ENCODE data around the gene PLA2G6. TPM values are rescaled to one million over a fixed set of nuclear protein-coding genes. Genes with fewer than 3 reads are reported as not detected.

PLA2G6 gene
- total and polyA plus RNA-seq, 2 of the 13 experiments (the other 11 are each of a cell fraction or from before 2014, with no cell fraction given), result 4.8 to 11.5 TPM

DNA sequence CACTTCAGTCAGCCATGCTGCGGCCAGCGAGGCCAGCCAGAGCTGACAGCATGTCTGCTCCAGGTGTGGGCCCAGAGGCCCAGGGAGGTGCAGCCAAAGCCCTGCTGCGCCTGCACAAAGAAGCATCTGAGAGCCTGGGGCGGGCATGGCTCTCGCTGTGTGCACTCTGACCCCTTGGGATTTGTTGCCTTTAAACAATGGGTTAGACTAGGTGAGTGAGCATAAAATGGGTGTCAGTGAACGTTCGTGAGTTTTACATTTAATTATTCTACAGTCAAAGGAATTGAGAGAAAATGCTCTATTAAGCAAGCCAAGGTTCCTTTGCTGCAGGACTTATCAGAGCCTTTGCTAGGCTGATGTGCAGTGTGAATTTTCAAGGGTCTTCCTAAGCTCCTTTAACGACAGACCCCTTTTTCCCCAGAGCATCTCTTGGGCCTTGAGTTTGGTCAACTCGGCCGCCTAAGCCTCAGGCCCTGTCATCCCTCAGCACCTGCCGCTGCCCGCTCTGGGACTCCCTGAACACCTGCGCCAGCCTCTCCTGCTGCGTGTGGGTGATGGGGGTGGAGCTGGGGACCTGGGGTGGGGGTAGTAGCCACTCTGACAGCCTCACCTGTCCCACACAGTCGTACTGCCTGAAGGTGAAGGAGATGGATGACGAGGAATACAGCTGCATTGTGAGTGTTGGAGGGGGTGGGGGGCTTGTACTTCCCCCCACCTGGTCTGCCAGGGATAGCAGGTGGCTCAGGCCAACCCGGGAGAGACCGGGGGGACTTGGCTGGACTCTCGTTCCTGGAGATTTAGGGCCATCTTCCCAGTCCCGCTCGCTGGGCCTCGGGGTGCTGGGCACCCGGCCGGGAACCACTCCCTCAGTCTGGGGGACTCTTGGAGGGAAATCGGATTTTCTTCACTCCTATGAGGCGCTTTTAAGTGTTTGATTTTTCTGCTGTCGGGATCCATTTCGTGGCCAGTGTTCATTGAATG, 108.2 kb downstream of the PLA2G6 start:
- ATAC-seq, result no peak
- Histone ChIP-seq H3K4me1 (ENCODE audit: insufficient read depth, low read length) (no peaks in the 10 kb centered on the region), H3K27me3 (ENCODE audit: control insufficient read depth in 1 of 2, insufficient read depth in 2 of 2, low read length in 2 of 2) (no peaks in the 10 kb centered on the region), H2AFZ (ENCODE audit: low read length) (no peak overlapping the region), H4K20me1 (ENCODE audit: insufficient read depth, low read length) (no peaks in the 10 kb centered on the region), H3K27ac (ENCODE audit: extremely low read length, insufficient read depth, low read length) (no peak overlapping the region), H3K79me2 (ENCODE audit: insufficient read depth, low read length) (no peaks in the 10 kb centered on the region), H3K36me3 (replicated peaks in 1 of 2; ENCODE audit: control insufficient read depth in 1 of 2, insufficient read depth in 2 of 2, low read length in 2 of 2) (peaks cover 10 to 22% of the 10 kb centered on the region in 2 experiments), H3K4me3 (replicated peaks in 1 of 3; ENCODE audit: insufficient read depth in 1 of 3, low read depth in 2 of 3, low read length in 3 of 3) (no peak overlapping the region), H3K9ac (ENCODE audit: insufficient read depth, low read depth, low read length) (no peak overlapping the region), H3K9me3 (ENCODE audit: low read length) (no peaks in the 10 kb centered on the region), H3K4me2 (ENCODE audit: low read depth, low read length) (no peak overlapping the region)
- BruUV-seq (replicated peaks), result no TSS peak
- WGBS (ENCODE audit: low lambda C conversion rate), result 95% methylated on average over 26 of the region's 28 CpGs
- POLR2A ChIA-PET, result no interaction called here
- TF ChIP-seq ZNF605 (CRISPR knock-in tag; IDR thresholded peaks at IDR 0.05) (no peak), SRSF9 (IDR thresholded peaks at IDR 0.05; ENCODE audit: borderline replicate concordance, insufficient read depth, low read depth, low read length, poor library complexity, severe bottlenecking) (no peak), TCF7L2 (IDR thresholded peaks at IDR 0.05; ENCODE audit: low read depth, low read length) (no peak), TERF1 (CRISPR knock-in tag; IDR thresholded peaks at IDR 0.05) (no peak), RCOR2 (CRISPR knock-in tag; IDR thresholded peaks at IDR 0.05) (no peak), MBNL3 (CRISPR knock-in tag; conservative IDR thresholded peaks at IDR 0.05) (no peak), ZNF563 (CRISPR knock-in tag; IDR thresholded peaks at IDR 0.05) (no peak), LRRFIP1 (CRISPR knock-in tag; conservative IDR thresholded peaks at IDR 0.05) (no peak), REST (IDR thresholded peaks at IDR 0.05; ENCODE audit: borderline replicate concordance in 1 of 2, low read depth in 1 of 2, low read length in 2 of 2) (no peak)
- intact Hi-C loops (cut with micrococcal nuclease; ENCODE audit: unreplicated experiment) (no loop called here), in situ Hi-C loops (cut with HindIII; ENCODE audit: extremely low pct_ligation_motif_present, low pct_unique_long_range_greater_than_20kb) (no loop called here)
- DNase-seq (ENCODE audit: low spot score), result no peak
- CTCF ChIA-PET (ENCODE audit: low intra/inter-chr PET ratio, low total read pairs), result no interaction called here
- no peak for FAIRE-seq
